ENCODE data around the gene STAC2. TPM values are rescaled to one million over a fixed set of nuclear protein-coding genes. Genes with fewer than 3 reads are reported as not detected.

Gene STAC2
- total and polyA plus RNA-seq, 9 of the 15 experiments (the other 6 are each of a cell fraction or from before 2014, with no cell fraction given): not detected

- TF ChIP-seq SIN3B (IDR thresholded peaks at IDR 0.05; ENCODE audit: low read depth) (no peak), ZNF274 (IDR thresholded peaks at IDR 0.05; ENCODE audit: borderline replicate concordance, low read depth, low read length) (no peak), ZFP1 (CRISPR knock-in tag; IDR thresholded peaks at IDR 0.05) (no peak), STAT5A (IDR thresholded peaks at IDR 0.05; ENCODE audit: borderline replicate concordance, low read length) (no peak), PCBP1 (IDR thresholded peaks at IDR 0.05; ENCODE audit: low read depth, low read length, poor library complexity, severe bottlenecking) (no peak), RCOR1 (IDR thresholded peaks at IDR 0.05; ENCODE audit: borderline replicate concordance in 1 of 2, low read depth in 2 of 2, low read length in 2 of 2) (no peak), ATF3 (IDR thresholded peaks at IDR 0.05) (no peak), ATF3 (CRISPR knock-in tag; conservative IDR thresholded peaks at IDR 0.05) (no peak), ZBTB34 (CRISPR knock-in tag; IDR thresholded peaks at IDR 0.05) (no peak)
- TF ChIP-seq, protein P1, sequence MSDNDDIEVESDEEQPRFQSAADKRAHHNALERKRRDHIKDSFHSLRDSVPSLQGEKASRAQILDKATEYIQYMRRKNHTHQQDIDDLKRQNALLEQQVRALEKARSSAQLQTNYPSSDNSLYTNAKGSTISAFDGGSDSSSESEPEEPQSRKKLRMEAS (CRISPR knock-in tag; IDR thresholded peaks at IDR 0.05): no peak
Measured at GRCh38 chr17:39236450-39236927, 10.7 kb upstream of the STAC2 start (continued).

Data from K562 (cell line).